Activated naive CD8-positive, alpha-beta T cell (primary cell): Measurements from ENCODE around the gene PHOSPHO1.
"Not testable (repeated sequence)": the region's sequence is repeated elsewhere in the genome, so short reads cannot be mapped to it uniquely, and the experiment has no call there.

Experiments
- H3K27ac Mint-ChIP-seq: one replicate; pipeline ENCODE4 v1.8.0; 2021; ENCODE audit warnings: mixed read lengths
- H3K27me3 Mint-ChIP-seq: one replicate; pipeline ENCODE4 v1.8.0; 2021; ENCODE audit warnings: mixed read lengths
- H3K36me3 Mint-ChIP-seq: one replicate; pipeline ENCODE4 v1.8.0; 2021; ENCODE audit warnings: mixed read lengths
- H3K4me1 Mint-ChIP-seq: one replicate; pipeline ENCODE4 v1.8.0; 2021; ENCODE audit warnings: low read depth, mixed read lengths
- H3K4me3 Mint-ChIP-seq: one replicate; pipeline ENCODE4 v1.8.0; 2021; ENCODE audit warnings: mild to moderate bottlenecking, mixed read lengths
- H3K9me3 Mint-ChIP-seq: one replicate; pipeline ENCODE4 v1.8.0; 2021; ENCODE audit warnings: low read depth, mixed read lengths

The PHOSPHO1 gene

GRCh38 chr17:49230636-49231562 lies at the start of gene PHOSPHO1:
TSS of gene PHOSPHO1 (minus strand) at chr17:49230787. CDS start at chr17:49226691, 4,096 bp downstream.
- Mint-ChIP-seq H3K9me3 (no peaks in the 10 kb centered on the region), H3K4me3 (peak within 1 kb of the TSS; percentile 93), H3K4me1 (peaks cover 10% of the 10 kb centered on the region), H3K27me3 (peaks cover 7% of the 10 kb centered on the region), H3K36me3 (no peaks in the 10 kb centered on the region), H3K27ac (peak within 1 kb of the TSS; percentile 10)

GRCh38 chr17:49280061-49280460 lies 49.5 kb upstream of the PHOSPHO1 start:
- Mint-ChIP-seq H3K36me3 (no peaks in the 10 kb centered on the region), H3K9me3 (no peaks in the 10 kb centered on the region), H3K27ac (no peak overlapping the region), H3K4me1 (no peaks in the 10 kb centered on the region), H3K27me3 (no peaks in the 10 kb centered on the region), H3K4me3 (no peak overlapping the region)

GRCh38 chr17:49279263-49280015 lies 48.9 kb upstream of the PHOSPHO1 start:
- H3K27ac Mint-ChIP-seq, H3K4me3 Mint-ChIP-seq: not testable (repeated sequence)

GRCh38 chr17:49278076-49278475 lies 47.5 kb upstream of the PHOSPHO1 start:
- no peaks in the 10 kb centered on the region for H3K27me3 Mint-ChIP-seq
- no peak overlapping the region for H3K27ac Mint-ChIP-seq
- no peaks in the 10 kb centered on the region for H3K36me3 Mint-ChIP-seq

More at GRCh38 chr17:49279263-49280015, 48.9 kb upstream of the PHOSPHO1 start:
- not testable (repeated sequence) for H3K27me3 Mint-ChIP-seq, H3K9me3 Mint-ChIP-seq, H3K36me3 Mint-ChIP-seq, H3K4me1 Mint-ChIP-seq

GRCh38 chr17:49277638-49278037 lies 47.1 kb upstream of the PHOSPHO1 start:
- no peaks in the 10 kb centered on the region for H3K27me3 Mint-ChIP-seq
- no peak overlapping the region for H3K4me3 Mint-ChIP-seq
- no peaks in the 10 kb centered on the region for H3K4me1 Mint-ChIP-seq
- H3K27ac Mint-ChIP-seq = no peak overlapping the region
- H3K9me3 Mint-ChIP-seq = no peaks in the 10 kb centered on the region
- no peaks in the 10 kb centered on the region for H3K36me3 Mint-ChIP-seq

More at GRCh38 chr17:49278076-49278475, 47.5 kb upstream of the PHOSPHO1 start:
- Mint-ChIP-seq H3K4me1 (no peaks in the 10 kb centered on the region), H3K9me3 (no peaks in the 10 kb centered on the region), H3K4me3 (no peak overlapping the region)

- H3K36me3 Mint-ChIP-seq, H3K27me3 Mint-ChIP-seq, H3K27ac Mint-ChIP-seq, H3K4me3 Mint-ChIP-seq, H3K9me3 Mint-ChIP-seq, H3K4me1 Mint-ChIP-seq: not testable (repeated sequence)
Measured at GRCh38 chr17:49275981-49276380, 45.4 kb upstream of the PHOSPHO1 start.

GRCh38 chr17:49269356-49269755 lies 38.8 kb upstream of the PHOSPHO1 start:
- H3K27ac Mint-ChIP-seq = no peak overlapping the region
- H3K9me3 Mint-ChIP-seq = no peaks in the 10 kb centered on the region
- no peaks in the 10 kb centered on the region for H3K27me3 Mint-ChIP-seq
- H3K4me1 Mint-ChIP-seq = no peaks in the 10 kb centered on the region
- H3K36me3 Mint-ChIP-seq = no peaks in the 10 kb centered on the region
- H3K4me3 Mint-ChIP-seq = no peak overlapping the region

GRCh38 chr17:49267912-49268311 lies 37.3 kb upstream of the PHOSPHO1 start:
- Mint-ChIP-seq H3K4me3 (no peak overlapping the region), H3K4me1 (no peaks in the 10 kb centered on the region), H3K9me3 (no peaks in the 10 kb centered on the region), H3K27me3 (peaks cover 5% of the 10 kb centered on the region), H3K36me3 (no peaks in the 10 kb centered on the region), H3K27ac (no peak overlapping the region)

- no peaks in the 10 kb centered on the region for H3K36me3 Mint-ChIP-seq
- peaks cover 5% of the 10 kb centered on the region for H3K27me3 Mint-ChIP-seq
- H3K4me1 Mint-ChIP-seq = peaks cover 1% of the 10 kb centered on the region
- H3K27ac Mint-ChIP-seq = no peak overlapping the region
- H3K9me3 Mint-ChIP-seq = no peaks in the 10 kb centered on the region
- no peak overlapping the region for H3K4me3 Mint-ChIP-seq
Measured at GRCh38 chr17:49266233-49266632, 35.6 kb upstream of the PHOSPHO1 start.

- H3K27ac Mint-ChIP-seq, H3K36me3 Mint-ChIP-seq, H3K27me3 Mint-ChIP-seq, H3K4me1 Mint-ChIP-seq, H3K9me3 Mint-ChIP-seq: not testable (repeated sequence)
- peak overlapping the region; percentile 85 for H3K4me3 Mint-ChIP-seq
Measured at GRCh38 chr17:49261540-49261939, 31.0 kb upstream of the PHOSPHO1 start.

GRCh38 chr17:49260817-49261291 lies 30.3 kb upstream of the PHOSPHO1 start:
- Mint-ChIP-seq H3K9me3 (no peaks in the 10 kb centered on the region), H3K36me3 (no peaks in the 10 kb centered on the region), H3K4me1 (peaks cover 7% of the 10 kb centered on the region), H3K27me3 (peaks cover 5% of the 10 kb centered on the region), H3K4me3 (peak overlapping the region; percentile 85), H3K27ac (peak overlapping the region; percentile 67)

- no peaks in the 10 kb centered on the region for H3K36me3 Mint-ChIP-seq
- H3K9me3 Mint-ChIP-seq = no peaks in the 10 kb centered on the region
Measured at GRCh38 chr17:49260011-49260816, 29.6 kb upstream of the PHOSPHO1 start.

GRCh38 chr17:49259663-49260010 lies 29.1 kb upstream of the PHOSPHO1 start:
- peaks cover 5% of the 10 kb centered on the region for H3K27me3 Mint-ChIP-seq
- H3K4me1 Mint-ChIP-seq = peaks cover 7% of the 10 kb centered on the region
- H3K36me3 Mint-ChIP-seq = no peaks in the 10 kb centered on the region
- H3K4me3 Mint-ChIP-seq = peak overlapping the region; percentile 85
- H3K27ac Mint-ChIP-seq = peak overlapping the region; percentile 76
- H3K9me3 Mint-ChIP-seq = no peaks in the 10 kb centered on the region

More at GRCh38 chr17:49260011-49260816, 29.6 kb upstream of the PHOSPHO1 start:
- Mint-ChIP-seq H3K27me3 (peaks cover 5% of the 10 kb centered on the region), H3K4me3 (peak overlapping the region; percentile 85), H3K27ac (peak overlapping the region; percentile 76), H3K4me1 (peaks cover 7% of the 10 kb centered on the region)

GRCh38 chr17:49258394-49258793 lies 27.8 kb upstream of the PHOSPHO1 start:
- Mint-ChIP-seq H3K9me3 (no peaks in the 10 kb centered on the region), H3K4me3 (peak overlapping the region; percentile 85), H3K4me1 (peaks cover 7% of the 10 kb centered on the region), H3K27me3 (peaks cover under 1% of the 10 kb centered on the region), H3K27ac (no peak overlapping the region), H3K36me3 (no peaks in the 10 kb centered on the region)
